CD14-positive monocyte (primary cell): Measurements from ENCODE around the gene APOBEC4. TPM values are rescaled to one million over a fixed set of nuclear protein-coding genes. Genes with fewer than 3 reads are reported as not detected.

Source experiments
- DNase-seq, 3 donors: peaks; one replicate each; pipeline ENCODE4 v3.0.0-alpha.2; 2011 to 2022
- H2AFZ ChIP-seq: 2 replicates; pipeline ENCODE4 v1.6.0; 2012; ENCODE audit warnings: mild to moderate bottlenecking, low read depth, low read length, inconsistent platforms; ENCODE audit not compliant: insufficient read depth, poor library complexity, severe bottlenecking
- H3K27ac ChIP-seq, 2 donors: 1 replicate in 1 of 2; 2 replicates in 1 of 2; pipeline ENCODE4 v1.5.1; 2012 to 2013; ENCODE audit warnings: low read length in 2 of 2, control low read depth in 1 of 2, inconsistent platforms in 1 of 2, low read depth in 1 of 2, mild to moderate bottlenecking in 1 of 2
- H3K27me3 ChIP-seq, 2 donors: one replicate each; pipeline versions ENCODE4 v1.6.0 to v1.6.1; 2011 to 2013; ENCODE audit warnings: low read length in 2 of 2; ENCODE audit not compliant: control insufficient read depth in 2 of 2, insufficient read depth in 2 of 2
- H3K36me3 ChIP-seq, 2 donors: replicated peaks in 1 of 2; 1 replicate in 1 of 2; 2 replicates in 1 of 2; pipeline versions ENCODE4 v1.5.1 to v1.6.1; 2012 to 2013; ENCODE audit warnings: low read length in 2 of 2, control low read depth in 1 of 2, inconsistent platforms in 1 of 2, mild to moderate bottlenecking in 1 of 2; ENCODE audit not compliant: insufficient read depth in 2 of 2, control insufficient read depth in 1 of 2
- H3K4me1 ChIP-seq, 2 donors: 1 replicate in 1 of 2; 2 replicates in 1 of 2; pipeline versions ENCODE4 v1.5.1 to v1.6.1; 2012 to 2013; ENCODE audit warnings: low read length in 2 of 2, control low read depth in 1 of 2, inconsistent platforms in 1 of 2, mild to moderate bottlenecking in 1 of 2, moderate library complexity in 1 of 2; ENCODE audit not compliant: insufficient read depth in 2 of 2, control insufficient read depth in 1 of 2
- H3K4me2 ChIP-seq: replicated peaks from 2 replicates; pipeline ENCODE3; 2012; ENCODE audit warnings: low read length, moderate library complexity, mild to moderate bottlenecking; ENCODE audit not compliant: poor library complexity, severe bottlenecking; ENCODE audit errors: extremely low read depth
- H3K4me3 ChIP-seq, 3 experiments: fragments of 200-600 bp in 1 of 3; sonication (generic) in 1 of 3; replicated peaks in 1 of 3; 1 replicate in 2 of 3; 2 replicates in 1 of 3; pipeline ENCODE4 v1.5.1; 2011 to 2013; ENCODE audit warnings: low read length in 3 of 3, mild to moderate bottlenecking in 3 of 3, control low read depth in 2 of 3, low read depth in 2 of 3, inconsistent platforms in 1 of 3, moderate library complexity in 1 of 3
- H3K79me2 ChIP-seq: 2 replicates; pipeline ENCODE4 v1.6.0; 2012; ENCODE audit warnings: mild to moderate bottlenecking, control low read depth, inconsistent platforms, low read length, moderate library complexity; ENCODE audit not compliant: insufficient read depth
- H3K9ac ChIP-seq: 2 replicates; pipeline ENCODE4 v1.6.0; 2017; ENCODE audit warnings: low read length, mild to moderate bottlenecking; ENCODE audit not compliant: insufficient read depth, poor library complexity, severe bottlenecking
- H3K9me3 ChIP-seq, 2 donors: replicated peaks in 1 of 2; 1 replicate in 1 of 2; 2 replicates in 1 of 2; pipeline versions ENCODE4 v1.5.1 to v1.6.1; 2012 to 2013; ENCODE audit warnings: low read length in 2 of 2, control low read depth in 1 of 2; ENCODE audit not compliant: control insufficient read depth in 1 of 2, insufficient read depth in 1 of 2
- H4K20me1 ChIP-seq: 2 replicates; pipeline ENCODE4 v1.6.0; 2012; ENCODE audit warnings: mild to moderate bottlenecking, low read length, control low read depth, moderate library complexity; ENCODE audit not compliant: insufficient read depth
- H3K27ac Mint-ChIP-seq, 7 donors: one replicate each; pipeline ENCODE4 v1.8.0; 2020; ENCODE audit warnings: mild to moderate bottlenecking in 7 of 7, mixed read lengths in 7 of 7, moderate library complexity in 6 of 7, inconsistent platforms in 2 of 7
- H3K27me3 Mint-ChIP-seq, 3 donors: one replicate each; pipeline ENCODE4 v1.8.0; 2021 to 2022; ENCODE audit warnings: low read depth in 3 of 3, mild to moderate bottlenecking in 3 of 3, mixed read lengths in 3 of 3, moderate library complexity in 3 of 3, inconsistent platforms in 1 of 3
- H3K36me3 Mint-ChIP-seq, 2 donors: one replicate each; pipeline ENCODE4 v1.8.0; 2020; ENCODE audit warnings: mixed read lengths in 2 of 2, inconsistent platforms in 1 of 2, mild to moderate bottlenecking in 1 of 2
- H3K4me1 Mint-ChIP-seq: one replicate; pipeline ENCODE4 v1.8.0; 2020; ENCODE audit warnings: mild to moderate bottlenecking, mixed read lengths
- H3K4me3 Mint-ChIP-seq, 2 donors: one replicate each; pipeline ENCODE4 v1.8.0; 2020; ENCODE audit warnings: mild to moderate bottlenecking in 2 of 2, mixed read lengths in 2 of 2, moderate library complexity in 1 of 2
- H3K9me3 Mint-ChIP-seq, 7 donors: one replicate each; pipeline ENCODE4 v1.8.0; 2020 to 2022; ENCODE audit warnings: mixed read lengths in 7 of 7, mild to moderate bottlenecking in 6 of 7, moderate library complexity in 6 of 7, inconsistent platforms in 2 of 7
- WGBS: methylation state at CpG from one replicate; pipeline ENCODE4 v1.1.5; 2013; ENCODE audit warnings: missing lambda C conversion rate; ENCODE audit not compliant: insufficient coverage; 5-methylcytosine and 5-hydroxymethylcytosine counted together
- intact Hi-C, 2 donors: fragments of 100-400 bp; cut with micrococcal nuclease; formaldehyde crosslinking; loops; one replicate each; pipeline versions ENCODE4 v1.15.0 to v1.15.1; 2023
- polyA plus RNA-seq, 3 donors: library from polyadenylated mRNA; depleted of rRNA in 1 of 3; unstranded in 2 of 3; stranded (reverse) in 1 of 3; fragments of 300-500 nt in 2 of 3; fragments of >200 nt in 1 of 3; fragmentation: Illumina TruSeq in 2 of 3; gene quantifications; 1 replicate in 2 of 3; 2 replicates in 1 of 3; pipeline ENCODE4 v1.2.3, GENCODE V29; 2012 to 2021
- TF ChIP-seq, protein P1 (sequence below): fragments of 200-600 bp; IDR thresholded peaks from one replicate; pipeline ENCODE4 v1.8.0; 2022; ENCODE audit warnings: antibody characterized with exemption, mild to moderate bottlenecking

Gene APOBEC4
- polyA plus RNA-seq, 3 donors, result not detected

GRCh38 chr1:183632114-183632513, 21.0 kb downstream of the APOBEC4 start:
- Mint-ChIP-seq H3K27me3 (peaks cover 3 to 7% (median 4%) of the 10 kb centered on the region in 3 donors), H3K27ac (no peak overlapping the region), H3K4me3 (no peak overlapping the region), H3K4me1 (peaks cover 48% of the 10 kb centered on the region), H3K9me3 (peaks cover 0 to 3% (median 0%) of the 10 kb centered on the region in 7 donors), H3K36me3 (peaks cover 34 to 54% of the 10 kb centered on the region in 2 donors)
- Histone ChIP-seq H4K20me1 (peaks cover 77% of the 10 kb centered on the region), H3K9ac (no peak overlapping the region), H3K4me3 (peak overlapping the region in 1 of 3 experiments; percentile 98), H3K27me3 (no peaks in the 10 kb centered on the region), H2AFZ (no peak overlapping the region), H3K4me1 (peaks cover 35 to 69% of the 10 kb centered on the region in 2 donors), H3K27ac (no peak overlapping the region), H3K79me2 (peaks cover 86% of the 10 kb centered on the region), H3K36me3 (peaks cover 33 to 58% of the 10 kb centered on the region in 2 donors), H3K4me2 (peak overlapping the region; percentile 97), H3K9me3 (no peaks in the 10 kb centered on the region)
- intact Hi-C loops, result loop anchor here (5.0 kb wide), 2 partner anchors 50 to 160 kb away; partner anchors contain the start of gene SMG7 (in 1 of the 2)
- no peak for DNase-seq
- TF ChIP-seq, protein P1, sequence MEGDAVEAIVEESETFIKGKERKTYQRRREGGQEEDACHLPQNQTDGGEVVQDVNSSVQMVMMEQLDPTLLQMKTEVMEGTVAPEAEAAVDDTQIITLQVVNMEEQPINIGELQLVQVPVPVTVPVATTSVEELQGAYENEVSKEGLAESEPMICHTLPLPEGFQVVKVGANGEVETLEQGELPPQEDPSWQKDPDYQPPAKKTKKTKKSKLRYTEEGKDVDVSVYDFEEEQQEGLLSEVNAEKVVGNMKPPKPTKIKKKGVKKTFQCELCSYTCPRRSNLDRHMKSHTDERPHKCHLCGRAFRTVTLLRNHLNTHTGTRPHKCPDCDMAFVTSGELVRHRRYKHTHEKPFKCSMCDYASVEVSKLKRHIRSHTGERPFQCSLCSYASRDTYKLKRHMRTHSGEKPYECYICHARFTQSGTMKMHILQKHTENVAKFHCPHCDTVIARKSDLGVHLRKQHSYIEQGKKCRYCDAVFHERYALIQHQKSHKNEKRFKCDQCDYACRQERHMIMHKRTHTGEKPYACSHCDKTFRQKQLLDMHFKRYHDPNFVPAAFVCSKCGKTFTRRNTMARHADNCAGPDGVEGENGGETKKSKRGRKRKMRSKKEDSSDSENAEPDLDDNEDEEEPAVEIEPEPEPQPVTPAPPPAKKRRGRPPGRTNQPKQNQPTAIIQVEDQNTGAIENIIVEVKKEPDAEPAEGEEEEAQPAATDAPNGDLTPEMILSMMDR, result no peak
- WGBS, result no CpG with 5 or more reads among the region's 2 CpGs

DNA sequence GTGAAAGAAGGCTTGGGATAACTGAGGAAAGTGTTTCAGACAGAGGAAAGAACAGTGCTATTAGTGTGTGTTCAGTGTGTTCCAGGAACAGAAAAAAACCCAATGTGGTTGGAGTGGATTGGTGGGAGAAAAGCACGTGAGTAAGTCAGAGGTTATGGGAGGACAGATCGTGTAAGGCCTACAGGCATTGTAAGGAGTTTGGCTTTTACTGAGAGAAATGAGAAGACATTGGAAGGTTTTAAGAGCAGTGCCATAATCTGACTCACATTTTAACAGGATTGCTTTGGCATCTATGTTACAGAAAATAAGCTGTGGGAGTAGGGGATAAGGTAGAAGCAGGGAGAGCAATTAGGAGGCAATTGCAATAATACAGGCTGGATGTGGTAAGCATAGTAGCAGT, 22.4 kb downstream of the APOBEC4 start:
- H2AFZ ChIP-seq, result no peak overlapping the region
- H3K27me3 ChIP-seq, result no peaks in the 10 kb centered on the region
- peaks cover 34 to 57% of the 10 kb centered on the region in 2 donors for H3K36me3 Mint-ChIP-seq
- H3K9me3 ChIP-seq, result no peaks in the 10 kb centered on the region
- peaks cover 90% of the 10 kb centered on the region for H4K20me1 ChIP-seq
- H3K79me2 ChIP-seq, result peaks cover 93% of the 10 kb centered on the region
- no peak overlapping the region for H3K9ac ChIP-seq
- no peak overlapping the region for H3K4me3 ChIP-seq
- no peak overlapping the region for H3K4me3 Mint-ChIP-seq
- H3K9me3 Mint-ChIP-seq, result peaks cover 0 to 3% (median 0%) of the 10 kb centered on the region in 7 donors
- DNase-seq, result no peak
- intact Hi-C loops, result loop anchor here (5.0 kb wide), 2 partner anchors 48 to 158 kb away; partner anchors contain the start of gene SMG7 (in 1 of the 2)
- WGBS, result 100% methylated on average over 2 of the region's 2 CpGs
- TF ChIP-seq, protein P1, result no peak
- peak overlapping the region in 6 of 7 donors; percentile 31 to 85 (median 65) for H3K27ac Mint-ChIP-seq
- no peaks in the 10 kb centered on the region for H3K27me3 Mint-ChIP-seq
- H3K4me1 ChIP-seq, result peaks cover 36 to 73% of the 10 kb centered on the region in 2 donors
- no peak overlapping the region for H3K4me2 ChIP-seq
- peaks cover 51% of the 10 kb centered on the region for H3K4me1 Mint-ChIP-seq
- H3K27ac ChIP-seq, result peak overlapping the region in 1 of 2 donors; percentile 54
- H3K36me3 ChIP-seq, result peaks cover 39 to 67% of the 10 kb centered on the region in 2 donors
